ENCODE data around the gene ZNF200.

ZNF200 gene

DNA sequence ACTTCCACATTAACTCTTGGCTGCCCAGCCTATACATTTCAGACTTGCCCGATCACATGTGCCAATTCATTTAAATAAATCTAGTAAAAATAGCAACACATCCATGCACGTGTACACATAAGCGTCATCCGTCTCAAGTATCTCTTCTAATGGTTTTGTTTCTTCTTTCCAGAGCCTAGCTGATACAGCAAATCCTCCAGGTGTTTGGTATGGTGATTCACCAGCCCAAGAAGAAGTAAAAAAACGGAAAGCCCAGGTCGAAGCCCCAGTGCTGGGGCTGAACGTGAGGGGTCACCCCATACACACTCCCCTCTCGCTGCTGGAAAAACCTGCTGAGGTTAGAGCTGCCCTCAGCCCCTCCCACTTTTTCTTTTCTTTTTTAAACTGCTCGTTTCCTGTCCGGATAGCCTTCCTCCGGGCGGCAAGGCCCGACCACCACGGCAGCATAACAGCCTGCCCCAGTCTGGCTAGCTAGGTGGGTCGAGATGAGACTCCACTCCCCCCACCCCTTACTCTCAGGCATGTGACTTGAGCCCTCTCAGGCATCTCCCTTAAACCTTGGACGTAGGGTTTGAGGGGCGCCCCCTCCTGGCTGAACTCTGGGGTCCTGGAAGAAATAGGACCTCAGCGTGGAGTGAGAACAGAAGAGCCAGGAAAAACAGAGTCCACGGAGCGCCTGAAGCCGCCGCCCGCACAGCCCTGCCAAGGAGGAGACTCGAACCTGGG is 60.9 kb downstream of the ZNF200 start:
- no peak for DNase-seq
